ENCODE results near the gene HOXC5. TPM values are rescaled to one million over a fixed set of nuclear protein-coding genes. Genes with fewer than 3 reads are reported as not detected.

Gene HOXC5
- total RNA-seq, 4 donors from 2014 or later = 0.27 TPM; not detected in 3

- WGBS, 2 donors = 19 to 39% methylated on average over 5 of the region's 5 CpGs
- intact Hi-C loops (cut with DNase I) = no loop called here
- Histone ChIP-seq H3K4me1 (peaks cover 0 to 10% of the 10 kb centered on the region in 2 donors), H3K4me3 (replicated peaks in 1 of 3) (no peak overlapping the region), H3K27me3 (peaks cover 80% of the 10 kb centered on the region), H3K36me3 (no peaks in the 10 kb centered on the region), H3K9me3 (no peaks in the 10 kb centered on the region), H3K27ac (no peak overlapping the region)
- no peak for DNase-seq
- TF ChIP-seq POLR2A (IDR thresholded peaks at IDR 0.05) = no peak
- TF ChIP-seq, protein P1, sequence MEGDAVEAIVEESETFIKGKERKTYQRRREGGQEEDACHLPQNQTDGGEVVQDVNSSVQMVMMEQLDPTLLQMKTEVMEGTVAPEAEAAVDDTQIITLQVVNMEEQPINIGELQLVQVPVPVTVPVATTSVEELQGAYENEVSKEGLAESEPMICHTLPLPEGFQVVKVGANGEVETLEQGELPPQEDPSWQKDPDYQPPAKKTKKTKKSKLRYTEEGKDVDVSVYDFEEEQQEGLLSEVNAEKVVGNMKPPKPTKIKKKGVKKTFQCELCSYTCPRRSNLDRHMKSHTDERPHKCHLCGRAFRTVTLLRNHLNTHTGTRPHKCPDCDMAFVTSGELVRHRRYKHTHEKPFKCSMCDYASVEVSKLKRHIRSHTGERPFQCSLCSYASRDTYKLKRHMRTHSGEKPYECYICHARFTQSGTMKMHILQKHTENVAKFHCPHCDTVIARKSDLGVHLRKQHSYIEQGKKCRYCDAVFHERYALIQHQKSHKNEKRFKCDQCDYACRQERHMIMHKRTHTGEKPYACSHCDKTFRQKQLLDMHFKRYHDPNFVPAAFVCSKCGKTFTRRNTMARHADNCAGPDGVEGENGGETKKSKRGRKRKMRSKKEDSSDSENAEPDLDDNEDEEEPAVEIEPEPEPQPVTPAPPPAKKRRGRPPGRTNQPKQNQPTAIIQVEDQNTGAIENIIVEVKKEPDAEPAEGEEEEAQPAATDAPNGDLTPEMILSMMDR (IDR thresholded peaks at IDR 0.05) = no peak
These were observed 8.1 kb upstream of the HOXC5 start for GRCh38 chr12:54024581-54025305.

- DNase-seq = no peak
- 10 to 25% methylated on average over 7 of the region's 7 CpGs for WGBS, 2 donors
- Histone ChIP-seq H3K4me3 (replicated peaks in 1 of 3) (no peak overlapping the region), H3K4me1 (peaks cover 0 to 6% of the 10 kb centered on the region in 2 donors), H3K27ac (no peak overlapping the region), H3K27me3 (peaks cover 76% of the 10 kb centered on the region), H3K36me3 (no peaks in the 10 kb centered on the region), H3K9me3 (no peaks in the 10 kb centered on the region)
- TF ChIP-seq, protein P1 (IDR thresholded peaks at IDR 0.05) = no peak
- TF ChIP-seq POLR2A (IDR thresholded peaks at IDR 0.05) = no peak
- intact Hi-C loops (cut with DNase I) = no loop called here
These were observed 7.1 kb upstream of the HOXC5 start for GRCh38 chr12:54025499-54026405.

- no peak for DNase-seq
- Histone ChIP-seq H3K4me3 (replicated peaks in 1 of 3) (no peak overlapping the region), H3K4me1 (peaks cover 0 to 10% of the 10 kb centered on the region in 2 donors), H3K36me3 (no peaks in the 10 kb centered on the region), H3K9me3 (no peaks in the 10 kb centered on the region), H3K27ac (no peak overlapping the region), H3K27me3 (peaks cover 77% of the 10 kb centered on the region)
- TF ChIP-seq POLR2A (IDR thresholded peaks at IDR 0.05) = no peak
- TF ChIP-seq, protein P1 (IDR thresholded peaks at IDR 0.05) = no peak
- intact Hi-C loops (cut with DNase I) = no loop called here
- 15 to 26% methylated on average over 22 of the region's 22 CpGs for WGBS, 2 donors
These were observed 6.0 kb upstream of the HOXC5 start for GRCh38 chr12:54026640-54027441.

- Histone ChIP-seq H3K27ac (no peak overlapping the region), H3K4me1 (peaks cover 0 to 10% of the 10 kb centered on the region in 2 donors), H3K27me3 (peaks cover 81% of the 10 kb centered on the region), H3K9me3 (no peaks in the 10 kb centered on the region), H3K36me3 (no peaks in the 10 kb centered on the region), H3K4me3 (replicated peaks in 1 of 3) (no peak overlapping the region)
- TF ChIP-seq POLR2A (IDR thresholded peaks at IDR 0.05) = no peak
- TF ChIP-seq, protein P1 (IDR thresholded peaks at IDR 0.05) = no peak
- WGBS, 2 donors = 37 to 54% methylated on average over 3 of the region's 3 CpGs
- intact Hi-C loops (cut with DNase I) = no loop called here
- DNase-seq = no peak
These were observed 5.4 kb upstream of the HOXC5 start for GRCh38 chr12:54027442-54027786.
